GM21423 (cell line): ENCODE data around the gene TTLL11.
"Not testable (repeated sequence)": the region's sequence is repeated elsewhere in the genome, so short reads cannot be mapped to it uniquely, and the experiment has no call there.

ENCODE experiments used
- ATAC-seq: cut with Tn5 transposase; IDR thresholded peaks from one replicate; pipeline ENCODE4 v1.9.1; 2021; ENCODE audit warnings: mild to moderate bottlenecking, moderate library complexity; ENCODE audit not compliant: unreplicated experiment

The TTLL11 gene

GRCh38 chr9:122007837-122008236, 85.3 kb downstream of the TTLL11 start:
- no peak for ATAC-seq

GRCh38 chr9:122005597-122005996, 87.5 kb downstream of the TTLL11 start:
- ATAC-seq: no peak

- no peak for ATAC-seq
These were observed 88.5 kb downstream of the TTLL11 start for GRCh38 chr9:122004589-122004988.

- ATAC-seq: no peak
These were observed 91.5 kb downstream of the TTLL11 start for GRCh38 chr9:122001491-122002201.

- not testable (repeated sequence) for ATAC-seq
These were observed 92.6 kb downstream of the TTLL11 start for GRCh38 chr9:122000526-122000925.

GRCh38 chr9:121999556-121999955, 93.6 kb downstream of the TTLL11 start:
- no peak for ATAC-seq

- no peak for ATAC-seq
These were observed 94.5 kb downstream of the TTLL11 start for GRCh38 chr9:121998513-121999049.

GRCh38 chr9:121997791-121998190, 95.3 kb downstream of the TTLL11 start:
- no peak for ATAC-seq

GRCh38 chr9:121996783-121997182, 96.3 kb downstream of the TTLL11 start:
- ATAC-seq: no peak

GRCh38 chr9:121995997-121996396, 97.1 kb downstream of the TTLL11 start:
- no peak for ATAC-seq

GRCh38 chr9:121992571-121993212, 100.4 kb downstream of the TTLL11 start:
- ATAC-seq: no peak

GRCh38 chr9:121991307-121991661, 101.8 kb downstream of the TTLL11 start:
- ATAC-seq: no peak

GRCh38 chr9:121990600-121991306, 102.4 kb downstream of the TTLL11 start:
- no peak for ATAC-seq

GRCh38 chr9:121989010-121989409, 104.1 kb downstream of the TTLL11 start:
- ATAC-seq: no peak

GRCh38 chr9:121987314-121987713, 105.8 kb downstream of the TTLL11 start:
- no peak for ATAC-seq

GRCh38 chr9:121985792-121986494, 107.2 kb downstream of the TTLL11 start:
- ATAC-seq: no peak

- no peak for ATAC-seq
These were observed 108.2 kb downstream of the TTLL11 start for GRCh38 chr9:121984726-121985402.

GRCh38 chr9:121983736-121984135, 109.4 kb downstream of the TTLL11 start:
- no peak for ATAC-seq

- ATAC-seq: no peak
These were observed 111.8 kb downstream of the TTLL11 start for GRCh38 chr9:121981118-121981883.

- ATAC-seq: not testable (repeated sequence)
These were observed 112.4 kb downstream of the TTLL11 start for GRCh38 chr9:121980665-121981064.
